Fibroblast of pulmonary artery (primary cell): ENCODE data around the gene TSPAN19.

Experiments used
- DNase-seq: peaks from one replicate; pipeline ENCODE4 v3.0.0-alpha.2; 2010; ENCODE audit warnings: low read depth
- H3K4me3 ChIP-seq: replicated peaks from 2 replicates; pipeline ENCODE4 v1.5.1; 2011; ENCODE audit warnings: low read depth, mild to moderate bottlenecking, control low read depth, low read length, moderate library complexity
- TF ChIP-seq, protein P1 (sequence below): IDR thresholded peaks from 2 replicates; pipeline ENCODE4 v1.5.1; 2011; ENCODE audit warnings: mild to moderate bottlenecking, control low read depth, low read length, inconsistent platforms; ENCODE audit errors: missing control alignments

Gene TSPAN19

DNA sequence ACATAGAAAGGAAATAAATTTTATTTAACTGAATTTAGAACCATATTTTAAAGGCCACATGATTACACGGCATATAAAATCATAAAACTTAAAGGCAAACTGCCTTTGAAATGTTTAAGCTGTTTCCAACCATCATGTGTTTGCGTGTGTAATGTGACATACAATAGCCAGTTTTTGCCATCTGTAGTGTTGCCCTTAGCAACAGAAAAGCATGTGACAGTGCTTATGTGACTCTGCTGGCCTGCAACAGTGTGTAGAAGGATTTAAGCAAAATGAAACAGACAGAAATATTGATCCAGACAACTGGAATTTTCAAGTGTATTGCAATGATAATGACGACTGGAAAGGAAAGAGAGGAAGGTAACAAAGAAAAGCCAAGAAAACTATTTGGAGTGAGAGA is 49.5 kb downstream of the TSPAN19 start:
- no peak for DNase-seq
- TF ChIP-seq, protein P1, sequence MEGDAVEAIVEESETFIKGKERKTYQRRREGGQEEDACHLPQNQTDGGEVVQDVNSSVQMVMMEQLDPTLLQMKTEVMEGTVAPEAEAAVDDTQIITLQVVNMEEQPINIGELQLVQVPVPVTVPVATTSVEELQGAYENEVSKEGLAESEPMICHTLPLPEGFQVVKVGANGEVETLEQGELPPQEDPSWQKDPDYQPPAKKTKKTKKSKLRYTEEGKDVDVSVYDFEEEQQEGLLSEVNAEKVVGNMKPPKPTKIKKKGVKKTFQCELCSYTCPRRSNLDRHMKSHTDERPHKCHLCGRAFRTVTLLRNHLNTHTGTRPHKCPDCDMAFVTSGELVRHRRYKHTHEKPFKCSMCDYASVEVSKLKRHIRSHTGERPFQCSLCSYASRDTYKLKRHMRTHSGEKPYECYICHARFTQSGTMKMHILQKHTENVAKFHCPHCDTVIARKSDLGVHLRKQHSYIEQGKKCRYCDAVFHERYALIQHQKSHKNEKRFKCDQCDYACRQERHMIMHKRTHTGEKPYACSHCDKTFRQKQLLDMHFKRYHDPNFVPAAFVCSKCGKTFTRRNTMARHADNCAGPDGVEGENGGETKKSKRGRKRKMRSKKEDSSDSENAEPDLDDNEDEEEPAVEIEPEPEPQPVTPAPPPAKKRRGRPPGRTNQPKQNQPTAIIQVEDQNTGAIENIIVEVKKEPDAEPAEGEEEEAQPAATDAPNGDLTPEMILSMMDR = no peak
- H3K4me3 ChIP-seq = no peak overlapping the region

DNA sequence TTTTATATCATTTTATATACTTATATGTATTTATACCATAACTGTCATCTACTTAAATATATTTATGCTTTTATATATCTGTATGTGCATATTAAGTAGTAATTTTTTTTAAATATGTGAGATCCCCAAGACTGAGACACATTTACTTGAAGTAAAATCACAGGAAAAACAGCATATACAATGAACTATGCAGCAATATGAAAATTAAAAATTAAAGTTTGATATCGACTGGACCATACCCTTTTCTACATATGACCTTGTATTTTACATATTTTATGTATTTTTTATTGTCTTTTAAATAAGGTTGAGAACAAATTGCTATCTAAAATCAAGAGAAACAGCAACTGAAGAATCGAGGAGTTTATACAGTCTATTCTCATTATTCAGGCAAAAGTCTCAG is 50.0 kb downstream of the TSPAN19 start:
- DNase-seq = no peak
- H3K4me3 ChIP-seq = no peak overlapping the region
- TF ChIP-seq, protein P1 = no peak

DNA sequence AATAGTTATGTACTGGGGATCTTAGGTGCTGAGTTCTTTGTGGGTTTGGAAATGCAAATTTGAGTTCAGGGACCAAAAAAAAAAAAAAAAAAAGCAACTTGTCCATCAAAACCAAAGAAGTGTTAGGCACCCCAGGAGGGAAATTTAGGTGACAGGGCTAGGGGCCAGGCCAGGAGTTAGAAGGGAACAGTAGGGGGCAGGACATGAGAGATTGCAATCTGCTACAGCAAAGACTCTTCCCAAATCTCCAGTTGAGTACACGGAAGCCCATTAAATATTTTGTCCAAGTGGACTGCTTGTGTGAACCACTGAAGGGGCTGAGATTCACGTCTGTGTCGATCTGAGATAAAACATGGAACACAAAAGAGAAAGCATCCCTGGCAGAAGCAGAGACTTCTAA is 52.8 kb downstream of the TSPAN19 start:
- H3K4me3 ChIP-seq = no peak overlapping the region
- DNase-seq = no peak
- TF ChIP-seq, protein P1 = no peak

DNA sequence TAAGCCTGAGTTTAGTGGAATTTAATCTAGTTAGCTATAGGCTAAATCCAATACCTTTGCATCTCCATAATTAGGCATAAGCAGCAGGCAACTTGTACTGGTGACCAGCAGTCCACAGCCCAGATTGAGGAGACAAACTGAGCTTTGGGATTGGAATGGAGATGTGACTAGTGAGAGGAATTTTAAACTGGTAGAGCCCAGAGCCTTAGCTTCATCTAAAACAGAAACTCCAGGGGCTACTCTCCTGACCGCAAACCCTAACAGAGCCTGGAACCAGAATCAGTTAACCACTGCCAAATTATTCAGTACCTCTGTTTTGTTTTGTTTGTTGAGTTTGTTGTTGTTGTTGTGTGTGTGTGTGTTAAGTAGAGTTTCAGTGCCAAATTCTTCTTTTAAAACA is 53.2 kb downstream of the TSPAN19 start:
- DNase-seq = no peak
- TF ChIP-seq, protein P1 = no peak

DNA sequence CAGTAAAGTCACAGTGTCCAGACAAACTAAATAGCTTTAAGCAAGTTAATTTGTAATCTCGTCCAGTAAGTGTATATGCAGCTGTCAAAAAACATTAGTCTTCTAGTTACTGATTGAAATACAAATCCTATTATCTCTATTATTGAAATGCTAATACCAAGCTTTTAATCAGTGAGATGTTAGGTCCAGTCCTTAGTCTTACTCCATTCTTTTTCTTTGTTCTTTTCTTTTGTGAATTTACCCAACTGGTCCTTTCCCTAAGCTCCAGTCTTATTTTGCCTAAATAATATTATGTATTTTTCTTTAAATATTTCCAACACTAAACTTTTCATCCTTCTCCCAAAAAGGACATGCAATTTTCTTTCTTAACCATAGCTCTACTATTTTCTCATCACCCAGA is 57.2 kb downstream of the TSPAN19 start:
- no peak for DNase-seq
- no peak overlapping the region for H3K4me3 ChIP-seq
- TF ChIP-seq, protein P1 = no peak

More for the DNA sequence above, 53.2 kb downstream of the TSPAN19 start:
- no peak overlapping the region for H3K4me3 ChIP-seq

DNA sequence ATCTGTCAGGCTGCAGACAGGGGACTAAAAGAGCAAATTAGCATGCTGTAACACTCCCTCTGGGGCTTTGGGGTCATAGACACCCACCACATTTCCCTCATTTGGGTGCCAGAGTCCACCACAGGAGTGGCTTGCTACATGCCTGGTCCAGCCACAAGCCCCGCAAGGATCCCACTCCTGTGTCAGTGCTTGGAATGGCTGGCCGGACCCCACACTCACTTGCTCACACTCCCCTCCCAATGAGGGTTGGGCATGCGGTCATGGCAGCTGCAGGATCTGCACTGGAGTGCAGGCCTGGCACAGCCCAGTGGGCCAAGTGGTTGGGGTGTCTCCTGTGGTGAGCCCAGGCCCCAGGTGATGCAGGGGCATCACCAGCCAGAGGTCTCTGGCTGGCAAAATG is 59.9 kb downstream of the TSPAN19 start:
- DNase-seq = no peak
- TF ChIP-seq, protein P1 = no peak
- no peak overlapping the region for H3K4me3 ChIP-seq

DNA sequence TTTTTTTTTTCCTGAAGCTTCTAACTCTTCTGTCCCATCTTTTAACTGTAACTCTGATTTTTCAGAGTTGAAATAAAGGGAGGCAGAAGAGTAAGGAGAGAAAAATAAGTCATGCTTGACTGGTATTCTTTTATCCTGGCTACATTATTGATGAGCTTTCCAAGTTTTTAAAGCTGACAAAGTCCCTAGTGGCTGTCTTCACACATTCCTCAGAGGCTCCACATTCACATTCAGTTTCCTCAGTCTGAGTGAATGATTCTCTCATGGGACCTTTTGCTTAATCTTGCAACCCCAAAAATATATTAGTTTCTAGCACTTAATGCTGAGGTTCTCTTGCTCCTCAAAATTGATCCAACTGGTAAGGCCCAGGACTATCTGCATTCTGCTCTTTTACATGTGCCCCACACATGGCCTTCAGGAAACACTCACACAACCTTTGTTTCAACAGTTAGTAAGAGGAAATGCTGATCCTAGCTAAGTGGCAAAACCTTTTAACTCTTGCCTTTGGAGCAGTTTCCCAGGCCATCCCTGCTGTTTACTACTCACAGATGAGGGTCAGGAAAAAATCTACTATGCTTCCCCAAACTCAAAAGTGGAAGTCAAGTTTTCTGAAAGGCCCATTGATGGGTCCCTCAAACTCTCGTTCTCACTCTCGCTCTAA is 61.8 kb downstream of the TSPAN19 start:
- DNase-seq = no peak
- H3K4me3 ChIP-seq = no peak overlapping the region
- TF ChIP-seq, protein P1 = no peak
